Brain microvascular endothelial cell (primary cell): ENCODE measurements around the gene KCNQ1OT1.

Experiments
- DNase-seq: peaks from one replicate; pipeline ENCODE4 v3.0.0-alpha.2; 2020
- H3K27ac ChIP-seq: fragments of 250-450 bp; sonication (Bioruptor Pico); 2 replicates; pipeline ENCODE4 v1.5.1; 2020; ENCODE audit warnings: mild to moderate bottlenecking, moderate library complexity
- H3K27me3 ChIP-seq: fragments of 250-450 bp; sonication (Bioruptor Pico); replicated peaks from 2 replicates; pipeline ENCODE4 v1.5.1; 2020; ENCODE audit warnings: mild to moderate bottlenecking
- H3K36me3 ChIP-seq: fragments of 250-450 bp; sonication (Bioruptor Pico); replicated peaks from 2 replicates; pipeline ENCODE4 v1.5.1; 2020; ENCODE audit warnings: mild to moderate bottlenecking
- H3K4me3 ChIP-seq: 2 replicates; pipeline ENCODE4 v1.5.1; 2011; ENCODE audit warnings: low read depth, mild to moderate bottlenecking, control low read depth, low read length, moderate library complexity
- in situ Hi-C: cut with HindIII; loops from 2 replicates; pipeline ENCODE4 v1.10.0; 2017; ENCODE audit warnings: low sequenced_read_pairs, low pct_ligation_motif_present
- TF ChIP-seq, protein P1 (sequence below): IDR thresholded peaks from 2 replicates; pipeline ENCODE4 v1.5.1; 2011; ENCODE audit warnings: low read depth, mild to moderate bottlenecking, moderate library complexity, low read length, control low read depth, inconsistent platforms; ENCODE audit errors: missing control alignments

Gene KCNQ1OT1

DNA sequence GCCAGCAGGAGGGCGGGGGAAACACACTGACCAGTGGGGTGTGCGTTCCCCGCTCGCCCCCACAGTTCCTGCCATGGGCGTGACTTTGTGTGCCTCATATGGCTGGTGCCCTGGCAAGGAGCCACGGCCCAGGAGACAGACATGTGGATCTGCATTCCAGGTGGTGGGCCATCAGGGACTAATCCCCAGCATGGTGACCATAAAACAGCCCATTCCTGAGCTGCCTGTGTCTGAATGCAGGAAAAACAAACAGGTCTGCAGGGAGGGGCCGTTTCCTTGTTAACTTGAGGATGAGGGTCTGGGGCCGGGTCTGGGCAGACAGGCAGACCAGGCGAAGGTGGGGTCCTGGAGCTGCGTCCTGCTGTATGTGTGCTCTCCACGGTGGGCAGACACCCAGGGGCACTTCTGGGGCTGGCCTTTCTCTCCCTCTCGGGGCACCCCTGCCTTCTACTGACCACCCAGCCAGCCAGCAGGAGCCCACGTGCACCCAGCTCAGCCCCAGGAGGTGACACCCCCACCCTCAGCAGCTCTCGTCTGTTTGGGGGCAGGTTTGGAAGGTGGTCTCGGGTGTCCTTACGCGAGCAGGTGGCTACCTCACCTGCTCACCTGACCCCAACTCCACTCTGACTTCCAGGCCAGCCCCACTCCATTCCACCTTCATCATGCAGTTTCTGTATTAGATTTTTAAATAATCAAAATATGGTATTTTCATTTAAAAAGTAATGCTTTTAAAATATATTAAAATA, 120.3 kb downstream of the KCNQ1OT1 start:
- Histone ChIP-seq H3K36me3 (no peaks in the 10 kb centered on the region), H3K27me3 (no peaks in the 10 kb centered on the region), H3K4me3 (no peak overlapping the region), H3K27ac (no peak overlapping the region)
- no peak for DNase-seq
- in situ Hi-C loops: no loop called here
- TF ChIP-seq, protein P1, sequence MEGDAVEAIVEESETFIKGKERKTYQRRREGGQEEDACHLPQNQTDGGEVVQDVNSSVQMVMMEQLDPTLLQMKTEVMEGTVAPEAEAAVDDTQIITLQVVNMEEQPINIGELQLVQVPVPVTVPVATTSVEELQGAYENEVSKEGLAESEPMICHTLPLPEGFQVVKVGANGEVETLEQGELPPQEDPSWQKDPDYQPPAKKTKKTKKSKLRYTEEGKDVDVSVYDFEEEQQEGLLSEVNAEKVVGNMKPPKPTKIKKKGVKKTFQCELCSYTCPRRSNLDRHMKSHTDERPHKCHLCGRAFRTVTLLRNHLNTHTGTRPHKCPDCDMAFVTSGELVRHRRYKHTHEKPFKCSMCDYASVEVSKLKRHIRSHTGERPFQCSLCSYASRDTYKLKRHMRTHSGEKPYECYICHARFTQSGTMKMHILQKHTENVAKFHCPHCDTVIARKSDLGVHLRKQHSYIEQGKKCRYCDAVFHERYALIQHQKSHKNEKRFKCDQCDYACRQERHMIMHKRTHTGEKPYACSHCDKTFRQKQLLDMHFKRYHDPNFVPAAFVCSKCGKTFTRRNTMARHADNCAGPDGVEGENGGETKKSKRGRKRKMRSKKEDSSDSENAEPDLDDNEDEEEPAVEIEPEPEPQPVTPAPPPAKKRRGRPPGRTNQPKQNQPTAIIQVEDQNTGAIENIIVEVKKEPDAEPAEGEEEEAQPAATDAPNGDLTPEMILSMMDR: no peak

DNA sequence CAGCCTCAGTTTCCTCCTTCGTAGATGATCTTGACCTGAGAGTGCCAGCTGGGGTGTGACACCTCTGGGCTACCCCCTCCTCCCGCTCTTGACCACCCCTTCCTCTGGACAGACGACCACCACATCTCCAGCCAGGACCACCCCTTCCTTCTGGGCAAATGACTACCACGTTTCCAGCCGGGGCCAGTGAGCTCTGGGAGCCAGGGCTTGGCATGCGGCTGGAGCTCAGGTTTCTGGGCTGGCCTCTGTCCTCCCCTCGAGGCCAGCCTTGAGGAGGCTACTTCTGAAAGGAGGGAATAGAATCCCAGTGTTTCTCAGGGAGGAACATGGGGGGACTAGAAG, 120.9 kb downstream of the KCNQ1OT1 start:
- Histone ChIP-seq H3K36me3 (no peaks in the 10 kb centered on the region), H3K27me3 (no peaks in the 10 kb centered on the region), H3K27ac (no peak overlapping the region), H3K4me3 (no peak overlapping the region)
- no peak for DNase-seq
- TF ChIP-seq, protein P1: no peak
- in situ Hi-C loops: no loop called here

DNA sequence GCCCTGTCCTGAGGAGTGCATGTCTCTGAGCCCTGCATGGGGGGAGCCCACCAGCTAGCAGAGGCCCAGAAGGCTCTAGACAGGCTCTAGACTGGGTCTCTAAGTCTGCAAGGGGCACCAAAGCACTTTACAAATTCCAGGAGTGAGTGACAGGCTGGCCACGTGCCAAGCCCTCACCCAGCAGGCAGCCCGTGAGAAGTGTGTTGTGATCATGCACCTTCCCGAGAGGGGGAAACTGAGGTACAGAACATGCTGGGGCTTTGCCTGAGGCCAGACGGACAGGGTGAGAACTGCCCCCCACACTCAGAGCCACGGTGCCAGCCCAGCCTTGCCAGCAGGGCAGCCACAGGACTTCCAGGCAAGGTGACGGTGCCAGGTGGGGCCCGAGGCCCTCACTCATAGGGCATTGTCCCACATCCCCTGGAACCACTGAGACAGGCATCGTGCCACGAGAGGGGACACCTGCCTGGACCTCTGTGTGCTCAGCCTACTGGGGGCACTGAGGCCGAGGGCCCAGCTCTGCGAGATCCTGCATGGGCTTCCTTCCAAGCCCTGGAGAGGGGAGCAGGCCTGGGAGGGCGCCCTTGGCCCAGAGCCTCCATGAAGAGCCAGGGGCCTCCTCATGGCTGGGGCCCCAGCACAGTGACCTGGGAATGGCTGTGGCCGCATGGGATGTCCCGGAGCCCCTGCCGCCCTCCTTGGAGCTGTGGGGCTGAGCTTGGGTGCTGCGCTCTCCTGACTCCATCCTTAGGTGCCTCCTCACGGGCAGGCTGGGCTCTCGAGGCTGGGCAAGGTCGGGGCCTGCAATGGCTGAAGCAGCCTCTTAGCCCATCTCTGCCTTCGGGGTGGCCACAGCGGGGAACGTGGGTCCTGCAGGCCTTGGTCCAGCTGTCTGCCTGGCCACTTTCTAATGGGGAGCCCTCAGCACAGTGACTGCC, 121.5 kb downstream of the KCNQ1OT1 start:
- no peaks in the 10 kb centered on the region for H3K36me3 ChIP-seq
- H3K27me3 ChIP-seq: no peaks in the 10 kb centered on the region
- TF ChIP-seq, protein P1: no peak

DNA sequence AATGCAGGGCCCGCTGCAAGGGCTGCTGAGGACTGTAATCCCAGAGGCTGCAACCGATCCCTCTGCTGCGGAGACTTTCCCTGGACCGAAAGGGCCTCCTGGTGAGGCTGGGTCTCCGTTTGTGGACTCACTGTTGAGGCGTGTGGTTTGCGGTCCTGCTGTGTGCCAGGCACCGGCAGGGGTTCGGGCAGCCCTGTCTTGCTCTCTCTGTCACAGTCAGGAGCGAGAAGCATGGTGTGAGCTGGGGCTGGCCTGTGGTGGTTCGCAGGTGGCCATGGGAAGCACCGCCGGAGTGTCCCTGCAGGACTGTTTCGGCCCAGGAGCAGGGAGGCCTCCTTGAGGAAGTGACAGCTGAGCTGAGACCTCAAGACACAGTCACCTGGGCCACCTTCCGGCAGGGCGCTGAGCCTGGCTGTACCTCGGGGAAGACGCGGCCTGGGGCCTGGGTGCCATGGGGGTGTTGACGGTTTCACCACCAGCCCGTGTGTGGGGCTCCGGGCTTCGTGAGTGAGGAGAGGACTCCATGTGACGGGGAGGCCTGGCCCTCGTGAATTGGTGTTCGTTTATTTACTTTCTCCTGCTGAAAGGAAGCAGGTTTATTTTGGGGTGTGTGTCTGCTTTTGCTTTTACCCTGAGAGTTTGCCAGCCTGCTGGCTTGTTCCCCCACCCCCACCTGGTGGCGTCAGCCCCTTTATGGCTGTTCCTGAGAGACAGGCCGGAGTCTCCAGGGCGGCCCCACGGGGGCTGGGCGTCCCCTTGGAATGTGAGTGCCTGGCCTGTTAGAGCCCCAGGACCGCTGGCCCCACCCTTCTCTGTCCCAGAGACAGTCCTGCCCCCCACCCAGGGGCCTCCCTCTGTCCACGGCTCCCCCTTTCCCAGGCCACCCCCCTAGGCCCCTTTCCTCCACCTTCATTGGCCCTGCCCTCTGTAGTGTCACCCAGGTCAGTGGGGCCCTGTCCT, 122.5 kb downstream of the KCNQ1OT1 start:
- in situ Hi-C loops: no loop called here
- TF ChIP-seq, protein P1: no peak
- H3K4me3 ChIP-seq: no peak overlapping the region
- no peak for DNase-seq
- no peaks in the 10 kb centered on the region for H3K27me3 ChIP-seq
- H3K36me3 ChIP-seq: no peaks in the 10 kb centered on the region
- H3K27ac ChIP-seq: no peak overlapping the region

More for the DNA sequence above, 121.5 kb downstream of the KCNQ1OT1 start:
- H3K27ac ChIP-seq: no peak overlapping the region
- in situ Hi-C loops: no loop called here
- no peak overlapping the region for H3K4me3 ChIP-seq
- no peak for DNase-seq

DNA sequence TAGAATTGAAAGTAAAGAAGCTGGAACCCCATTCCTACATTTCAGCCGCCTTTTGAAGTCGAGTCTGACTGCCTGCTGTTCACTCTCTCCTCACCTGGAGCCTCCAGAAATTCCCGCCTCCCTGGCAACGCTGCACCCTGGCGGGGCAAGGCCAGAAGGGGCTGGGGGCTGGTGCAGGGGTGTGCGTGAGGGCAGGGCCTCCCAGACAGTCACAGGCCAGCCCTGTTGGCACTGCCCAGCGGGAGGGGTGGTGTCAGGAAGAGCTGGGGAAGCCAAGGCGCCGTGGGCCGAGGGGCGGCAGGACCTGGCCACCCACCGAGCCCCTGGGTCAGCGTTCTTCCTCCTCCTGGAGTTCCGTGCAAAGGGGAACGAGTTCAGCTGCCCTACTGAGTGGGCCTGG, 123.2 kb downstream of the KCNQ1OT1 start:
- Histone ChIP-seq H3K27ac (no peak overlapping the region), H3K36me3 (no peaks in the 10 kb centered on the region), H3K27me3 (no peaks in the 10 kb centered on the region), H3K4me3 (no peak overlapping the region)
- TF ChIP-seq, protein P1: no peak
- in situ Hi-C loops: no loop called here
- no peak for DNase-seq
